Upper lobe of left lung (tissue), 6 donors: ENCODE data around the gene SP100. TPM values are rescaled to one million over a fixed set of nuclear protein-coding genes. Genes with fewer than 3 reads are reported as not detected.

ENCODE experiments used
- ATAC-seq, 2 donors: fragments of 200-7000 bp; cut with Tn5 transposase; one replicate each; pipeline ENCODE4 v1.9.1; 2022; ENCODE audit warnings: mild to moderate bottlenecking in 2 of 2, moderate library complexity in 2 of 2; ENCODE audit not compliant: low FRiP score in 2 of 2
- DNase-seq, 2 donors: peaks; one replicate each; pipeline ENCODE4 v3.0.0-alpha.2; 2019 to 2020
- H3K27ac ChIP-seq, 4 donors: fragments of 200-600 bp; sonication (generic); one replicate each; pipeline ENCODE4 v1.5.1; 2016 to 2019
- H3K27me3 ChIP-seq, 4 donors: fragments of 200-600 bp; sonication (generic); one replicate each; pipeline ENCODE4 v1.5.1; 2017 to 2019
- H3K36me3 ChIP-seq, 4 donors: fragments of 200-600 bp; sonication (generic); one replicate each; pipeline ENCODE4 v1.5.1; 2016 to 2019
- H3K4me1 ChIP-seq, 4 donors: fragments of 200-600 bp; sonication (generic); one replicate each; pipeline ENCODE4 v1.5.1; 2018 to 2019
- H3K4me3 ChIP-seq, 4 donors: fragments of 200-600 bp; sonication (generic); one replicate each; pipeline ENCODE4 v1.5.1; 2017 to 2019; ENCODE audit warnings: mild to moderate bottlenecking in 2 of 4, moderate library complexity in 1 of 4
- H3K9me3 ChIP-seq, 4 donors: fragments of 200-600 bp; sonication (generic); one replicate each; pipeline ENCODE4 v1.5.1; 2018 to 2019
- EP300 ChIP-seq, 4 donors: sonication (generic); formaldehyde crosslinking; IDR thresholded peaks; one replicate each; pipeline ENCODE4 v1.5.1; 2017; ENCODE audit warnings: antibody characterized with exemption in 4 of 4, control low read depth in 2 of 4
- POLR2A ChIP-seq, 4 donors: fragments of 450-650 bp; IDR thresholded peaks; one replicate each; pipeline ENCODE4 v1.5.1; 2016 to 2017; ENCODE audit warnings: antibody characterized with exemption in 4 of 4, mild to moderate bottlenecking in 2 of 4
- POLR2AphosphoS5 ChIP-seq, 2 donors: sonication (generic); formaldehyde crosslinking; IDR thresholded peaks; one replicate each; pipeline ENCODE4 v1.5.1; 2017; ENCODE audit warnings: antibody characterized with exemption in 2 of 2
- WGBS, 2 donors: methylation state at CpG; one replicate each; pipeline ENCODE4 v1.1.5; 2017 to 2018; 5-methylcytosine and 5-hydroxymethylcytosine counted together
- total RNA-seq, 6 donors: library from RNA; depleted of rRNA in 4 of 6; stranded (reverse); fragments of >200 nt in 4 of 6; gene quantifications; one replicate each; pipeline versions ENCODE4 v1.1.0 to v1.2.1, GENCODE V29; 2016 to 2021
- TF ChIP-seq, protein P1 (sequence below), 6 experiments: fragments of 450-650 bp in 4 of 6; fragments of 200-600 bp in 2 of 6; sonication (generic) in 2 of 6; IDR thresholded peaks; one replicate each; pipeline ENCODE4 v1.5.1; 2016 to 2019; ENCODE audit warnings: antibody characterized with exemption in 6 of 6
- donor health status: DM: no; HTN: no; CAD: no; lungs with moderate emphysema.
- donor health status: DM: no; HTN: yes; CAD: no; lungs with severe emphysema.

SP100 gene
- total RNA-seq, 6 donors from 2014 or later = 117 to 260 (median 153) TPM

DNA sequence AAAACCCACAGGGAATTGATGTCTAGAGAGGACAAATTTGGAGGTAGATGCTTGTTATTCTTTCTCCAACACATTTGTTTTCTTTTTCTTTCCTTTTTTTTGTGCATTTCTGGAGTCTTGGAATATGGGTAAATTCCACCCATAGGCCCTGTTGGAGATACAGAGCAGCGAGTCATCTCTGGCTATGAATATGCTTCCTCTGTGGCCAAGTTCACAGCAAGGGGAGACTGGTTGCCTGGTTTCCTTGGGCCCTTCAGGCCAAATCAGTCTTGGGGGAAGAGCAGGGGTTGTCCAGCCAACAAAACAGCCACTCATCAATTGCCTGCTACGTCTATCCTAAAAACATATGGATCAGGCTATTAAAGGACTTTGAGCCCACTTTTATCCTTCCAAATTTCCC is 27.5 kb downstream of the SP100 start:
- WGBS, 2 donors = 86 to 89% methylated on average over 2 of the region's 2 CpGs
- TF ChIP-seq POLR2A (IDR thresholded peaks at IDR 0.05) = no peak
- no peak for TF ChIP-seq EP300 (IDR thresholded peaks at IDR 0.05)
- TF ChIP-seq, protein P1, sequence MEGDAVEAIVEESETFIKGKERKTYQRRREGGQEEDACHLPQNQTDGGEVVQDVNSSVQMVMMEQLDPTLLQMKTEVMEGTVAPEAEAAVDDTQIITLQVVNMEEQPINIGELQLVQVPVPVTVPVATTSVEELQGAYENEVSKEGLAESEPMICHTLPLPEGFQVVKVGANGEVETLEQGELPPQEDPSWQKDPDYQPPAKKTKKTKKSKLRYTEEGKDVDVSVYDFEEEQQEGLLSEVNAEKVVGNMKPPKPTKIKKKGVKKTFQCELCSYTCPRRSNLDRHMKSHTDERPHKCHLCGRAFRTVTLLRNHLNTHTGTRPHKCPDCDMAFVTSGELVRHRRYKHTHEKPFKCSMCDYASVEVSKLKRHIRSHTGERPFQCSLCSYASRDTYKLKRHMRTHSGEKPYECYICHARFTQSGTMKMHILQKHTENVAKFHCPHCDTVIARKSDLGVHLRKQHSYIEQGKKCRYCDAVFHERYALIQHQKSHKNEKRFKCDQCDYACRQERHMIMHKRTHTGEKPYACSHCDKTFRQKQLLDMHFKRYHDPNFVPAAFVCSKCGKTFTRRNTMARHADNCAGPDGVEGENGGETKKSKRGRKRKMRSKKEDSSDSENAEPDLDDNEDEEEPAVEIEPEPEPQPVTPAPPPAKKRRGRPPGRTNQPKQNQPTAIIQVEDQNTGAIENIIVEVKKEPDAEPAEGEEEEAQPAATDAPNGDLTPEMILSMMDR (IDR thresholded peaks at IDR 0.05) = no peak
- TF ChIP-seq POLR2AphosphoS5 (IDR thresholded peaks at IDR 0.05) = no peak
- Histone ChIP-seq H3K4me1 (peaks cover 22 to 44% (median 27%) of the 10 kb centered on the region in 4 donors), H3K4me3 (no peak overlapping the region), H3K9me3 (no peaks in the 10 kb centered on the region), H3K36me3 (peaks cover 9 to 59% (median 34%) of the 10 kb centered on the region in 4 donors), H3K27me3 (no peaks in the 10 kb centered on the region), H3K27ac (peak overlapping the region in 1 of 4 donors; percentile 18)
- ATAC-seq (no peak), DNase-seq (no peak)

DNA sequence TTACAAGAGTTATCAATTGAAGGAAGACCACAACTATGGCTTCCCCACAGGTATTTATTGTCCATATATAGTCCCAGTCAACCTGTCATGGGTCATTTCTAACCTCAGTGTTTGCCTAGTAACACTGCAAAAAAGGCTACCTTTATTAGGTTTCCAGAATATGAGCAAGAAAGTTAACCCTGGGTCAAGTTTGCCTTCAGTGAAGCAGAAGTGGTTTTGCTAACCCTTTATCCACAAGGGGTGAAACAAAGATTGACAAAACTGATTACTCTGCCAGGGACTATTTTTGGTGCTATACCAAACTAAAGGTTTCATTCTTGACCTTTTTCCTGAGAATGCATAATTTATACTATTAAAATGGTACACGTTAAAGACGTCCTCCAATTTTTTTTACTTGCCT is 28.8 kb downstream of the SP100 start:
- Histone ChIP-seq H3K4me3 (no peak overlapping the region), H3K4me1 (peaks cover 21 to 45% (median 25%) of the 10 kb centered on the region in 4 donors), H3K9me3 (no peaks in the 10 kb centered on the region), H3K27me3 (no peaks in the 10 kb centered on the region), H3K36me3 (peaks cover 18 to 72% (median 47%) of the 10 kb centered on the region in 4 donors), H3K27ac (peak overlapping the region in 1 of 4 donors; percentile 5)
- 79 to 85% methylated on average over 2 of the region's 2 CpGs for WGBS, 2 donors
- ATAC-seq = no peak
- TF ChIP-seq, protein P1 (IDR thresholded peaks at IDR 0.05) = no peak
- no peak for TF ChIP-seq POLR2AphosphoS5 (IDR thresholded peaks at IDR 0.05)
- TF ChIP-seq POLR2A (IDR thresholded peaks at IDR 0.05) = no peak
- TF ChIP-seq EP300 (IDR thresholded peaks at IDR 0.05) = no peak
- no peak for DNase-seq

DNA sequence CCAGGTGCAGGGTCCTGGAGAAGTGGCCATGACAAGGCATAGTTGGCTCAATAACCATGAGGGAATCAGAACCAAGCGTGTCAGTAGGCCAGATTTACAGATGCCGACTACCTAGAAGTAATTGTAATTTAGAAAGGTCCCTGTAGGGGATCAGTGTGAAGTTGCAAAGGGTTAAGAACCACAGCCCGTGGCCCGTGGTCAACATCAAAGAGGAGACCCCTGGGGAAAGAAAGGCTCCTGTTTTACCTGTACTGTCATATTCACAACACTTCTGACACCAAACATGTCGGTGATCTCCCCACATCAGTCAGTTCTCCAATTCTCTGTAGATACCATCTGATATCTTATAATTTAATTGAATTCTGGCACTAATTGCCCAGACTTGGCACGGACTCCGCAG is 31.0 kb downstream of the SP100 start:
- DNase-seq (no peak), ATAC-seq (no peak)
- peaks cover 20 to 92% (median 55%) of the 10 kb centered on the region in 4 donors for H3K36me3 ChIP-seq
- peak overlapping the region in 1 of 4 donors; percentile 17 for H3K27ac ChIP-seq
- TF ChIP-seq POLR2AphosphoS5 (IDR thresholded peaks at IDR 0.05) (no peak), POLR2A (IDR thresholded peaks at IDR 0.05) (no peak), EP300 (IDR thresholded peaks at IDR 0.05) (no peak)
- TF ChIP-seq, protein P1 (IDR thresholded peaks at IDR 0.05) = no peak
- H3K27me3 ChIP-seq = no peaks in the 10 kb centered on the region
- no peaks in the 10 kb centered on the region for H3K9me3 ChIP-seq
- no peak overlapping the region for H3K4me3 ChIP-seq
- peaks cover 4 to 24% (median 11%) of the 10 kb centered on the region in 4 donors for H3K4me1 ChIP-seq
- 83 to 85% methylated on average over 7 of the region's 7 CpGs for WGBS, 2 donors

GRCh38 chr2:230447455-230448451 is 31.8 kb downstream of the SP100 start:
- TF ChIP-seq POLR2A (IDR thresholded peaks at IDR 0.05) (no peak), POLR2AphosphoS5 (IDR thresholded peaks at IDR 0.05) (no peak), EP300 (IDR thresholded peaks at IDR 0.05) (no peak)
- TF ChIP-seq, protein P1 (IDR thresholded peaks at IDR 0.05) = no peak
- 79 to 80% methylated on average over 8 of the region's 8 CpGs for WGBS, 2 donors
- H3K27me3 ChIP-seq = no peaks in the 10 kb centered on the region
- H3K9me3 ChIP-seq = no peaks in the 10 kb centered on the region
- no peak overlapping the region for H3K4me3 ChIP-seq
- ATAC-seq (no peak), DNase-seq (no peak)
- H3K27ac ChIP-seq = peak overlapping the region; percentile 13 to 44 (median 24)
- peaks cover 20 to 96% (median 55%) of the 10 kb centered on the region in 4 donors for H3K36me3 ChIP-seq
- H3K4me1 ChIP-seq = peaks cover 0 to 21% (median 9%) of the 10 kb centered on the region in 4 donors
